HG02588 (cell line): Measurements from ENCODE around the gene ABITRAM.
"Not testable (repeated sequence)": the region's sequence is repeated elsewhere in the genome, so short reads cannot be mapped to it uniquely, and the experiment has no call there.

Experiments used
- ATAC-seq: cut with Tn5 transposase; IDR thresholded peaks from one replicate; pipeline ENCODE4 v1.9.1; 2021; ENCODE audit warnings: mild to moderate bottlenecking, moderate library complexity; ENCODE audit not compliant: unreplicated experiment

ABITRAM gene

DNA sequence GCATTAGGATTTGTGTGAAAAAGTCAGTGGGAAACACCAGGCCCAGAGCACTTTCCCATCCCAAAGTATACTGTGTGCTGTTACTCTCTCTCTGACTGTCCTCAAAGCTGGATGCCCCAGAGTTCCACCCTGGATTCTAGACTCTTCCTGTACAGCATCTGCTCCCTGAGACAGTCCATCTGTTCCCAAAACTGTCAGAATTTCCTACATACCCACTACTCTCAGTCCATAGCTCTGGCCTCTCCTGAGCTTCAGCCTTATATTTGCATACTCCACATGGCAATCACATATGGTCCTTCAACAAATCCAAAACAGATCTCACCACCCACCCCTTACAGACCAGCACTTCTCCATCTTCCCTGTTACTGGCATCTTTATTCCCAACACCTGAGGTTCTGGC is 9.7 kb upstream of the ABITRAM start:
- no peak for ATAC-seq

DNA sequence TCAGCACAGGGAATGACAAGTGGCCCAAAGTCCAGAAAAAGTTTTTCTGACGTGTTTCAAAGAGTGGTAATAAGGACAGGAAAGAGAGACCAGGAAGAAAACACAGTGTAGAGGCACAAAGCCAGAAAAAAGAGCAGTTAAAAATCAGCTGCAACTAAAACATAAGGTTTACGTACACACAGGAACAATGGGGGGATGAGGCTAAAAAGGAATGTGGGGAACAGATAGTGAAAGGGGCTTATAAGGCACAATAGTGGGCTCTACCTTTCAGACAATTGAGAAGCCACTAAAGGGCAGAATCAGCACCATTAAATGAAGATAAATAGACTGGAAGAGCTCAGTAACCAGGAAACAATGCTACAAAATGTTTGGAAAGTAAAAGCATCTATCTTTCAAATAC is 5.8 kb upstream of the ABITRAM start:
- no peak for ATAC-seq

DNA sequence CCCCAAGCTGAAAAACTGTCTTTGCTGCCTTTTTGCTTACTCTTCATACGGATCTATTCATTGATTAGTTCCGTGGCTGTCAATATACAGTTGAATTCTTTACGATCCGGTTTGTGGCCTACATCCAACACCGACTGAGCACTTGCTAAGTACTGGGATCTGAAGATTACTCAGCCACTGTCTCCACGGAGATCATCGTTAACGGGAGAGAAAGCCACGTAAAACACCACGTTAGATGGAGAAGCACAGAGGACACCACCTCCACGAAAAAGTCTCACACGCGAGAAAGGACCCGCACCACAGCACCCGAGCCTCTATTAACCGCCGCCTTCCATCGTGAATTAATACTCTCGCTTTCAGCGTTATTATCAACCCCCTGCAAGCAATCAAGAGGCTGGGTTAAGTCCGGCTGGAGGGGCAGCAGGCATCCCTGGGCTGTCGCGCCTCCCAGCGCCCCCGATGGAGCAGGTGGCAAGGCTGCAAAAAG is 926 bp upstream of the ABITRAM start:
- ATAC-seq: peak; percentile 0

DNA sequence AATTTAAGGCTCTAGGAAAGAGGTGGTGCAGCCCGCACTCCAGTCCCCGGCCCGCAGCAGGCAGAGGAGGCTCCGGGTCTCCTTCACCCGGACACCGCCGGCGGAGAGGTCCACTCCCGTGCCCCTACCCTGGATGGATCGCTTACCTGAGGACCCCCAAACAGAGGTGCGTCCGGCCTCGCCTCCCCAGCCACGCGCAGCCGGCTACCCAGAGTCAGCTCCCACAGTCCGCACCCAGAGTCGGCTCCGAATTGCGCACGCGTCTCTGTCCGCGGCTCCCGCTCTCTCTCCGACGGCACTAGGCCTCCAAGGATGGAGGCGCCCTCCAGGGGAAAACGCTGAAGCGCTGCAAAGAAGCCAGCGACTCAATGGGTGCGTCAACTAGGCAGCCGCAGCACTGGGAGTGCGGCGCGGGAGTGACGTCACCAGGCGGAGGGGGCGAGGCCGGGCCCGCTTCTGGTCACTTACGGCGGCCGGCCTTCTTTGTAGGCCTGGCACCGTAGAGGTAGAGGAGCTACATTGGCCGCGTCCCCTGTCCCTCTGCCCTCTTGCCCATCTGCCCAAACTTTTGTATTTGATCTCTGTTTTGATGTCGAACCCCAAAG is 380 bp upstream of the ABITRAM start, which contains the start of gene ELP1:
Gene ELP1 (minus strand): TSS at position 407 of the 605 bp plus-strand sequence. CDS start 2,978 bp downstream, outside the sequence.
- peak; percentile 87 for ATAC-seq

DNA sequence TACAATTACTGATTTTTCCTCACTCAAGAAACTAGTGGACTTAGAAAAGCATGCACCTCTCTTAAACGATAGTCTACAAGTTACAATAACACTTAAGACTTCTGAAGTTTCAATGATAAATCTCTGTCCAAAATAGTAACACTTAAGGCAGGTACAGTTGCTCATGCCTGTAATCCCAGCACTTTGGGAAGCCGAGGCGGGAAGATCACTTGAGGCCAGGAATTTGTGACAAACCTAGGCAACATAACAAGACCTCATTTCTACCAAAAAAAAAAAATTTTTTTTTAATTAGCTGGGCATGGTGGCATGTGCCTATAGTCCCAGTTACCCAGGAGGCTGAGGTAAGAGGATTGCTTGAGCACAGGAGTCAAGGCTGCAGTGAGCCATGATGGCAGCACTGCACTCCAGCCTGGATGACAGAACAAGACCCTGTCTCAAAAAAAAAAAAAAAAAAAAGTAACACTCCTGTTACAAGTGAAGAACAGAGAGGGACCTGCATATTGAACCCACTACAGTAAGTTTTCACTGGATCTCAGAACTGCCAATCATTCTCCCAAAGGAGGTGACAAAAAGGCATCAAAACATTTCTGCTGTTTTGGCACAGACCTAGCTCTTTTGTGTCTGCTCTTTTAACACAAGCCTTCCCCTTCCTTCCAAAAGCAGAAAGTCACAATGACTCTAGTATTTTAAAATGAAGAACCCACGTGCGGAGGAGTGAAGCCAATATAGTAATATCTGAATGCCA is 3.5 kb downstream of the ABITRAM start:
- ATAC-seq: no peak

DNA sequence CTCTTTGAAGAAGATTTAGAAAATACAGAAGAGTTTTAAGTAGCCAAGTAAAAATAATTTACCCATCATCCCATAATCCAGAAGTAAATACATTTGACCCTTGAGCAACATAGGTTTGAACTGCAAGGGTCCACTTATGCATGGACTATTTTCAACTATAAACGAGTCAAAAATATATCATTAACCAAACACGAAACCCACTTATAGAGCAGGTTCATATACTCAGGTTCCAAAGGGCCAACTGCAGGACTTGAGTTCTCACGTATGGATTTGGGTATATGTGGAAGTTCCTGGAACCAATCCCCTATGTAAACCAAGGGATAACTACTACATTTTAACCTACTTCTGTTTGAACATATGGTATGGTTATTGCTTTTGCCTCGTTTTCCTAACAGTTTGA is 5.8 kb downstream of the ABITRAM start:
- no peak for ATAC-seq

DNA sequence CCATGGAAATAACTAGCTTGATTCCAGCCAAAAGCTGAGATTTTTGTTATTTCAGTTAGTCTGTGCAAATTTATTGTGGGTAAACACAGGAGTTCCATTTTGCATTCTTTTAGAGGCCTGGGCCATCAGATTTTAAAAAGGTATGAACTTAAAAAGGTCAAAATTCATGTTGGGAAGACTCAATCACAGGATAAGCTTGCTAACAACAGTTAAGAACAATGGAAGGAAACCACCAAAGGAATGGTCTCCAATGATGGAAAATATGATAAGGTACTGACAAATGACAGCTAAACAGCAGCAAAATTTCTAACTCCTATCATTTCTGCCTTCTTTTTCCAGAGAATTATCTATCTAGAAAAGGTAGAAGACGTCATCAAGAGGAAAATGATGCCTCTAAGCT is 16.0 kb downstream of the ABITRAM start:
- ATAC-seq: no peak

DNA sequence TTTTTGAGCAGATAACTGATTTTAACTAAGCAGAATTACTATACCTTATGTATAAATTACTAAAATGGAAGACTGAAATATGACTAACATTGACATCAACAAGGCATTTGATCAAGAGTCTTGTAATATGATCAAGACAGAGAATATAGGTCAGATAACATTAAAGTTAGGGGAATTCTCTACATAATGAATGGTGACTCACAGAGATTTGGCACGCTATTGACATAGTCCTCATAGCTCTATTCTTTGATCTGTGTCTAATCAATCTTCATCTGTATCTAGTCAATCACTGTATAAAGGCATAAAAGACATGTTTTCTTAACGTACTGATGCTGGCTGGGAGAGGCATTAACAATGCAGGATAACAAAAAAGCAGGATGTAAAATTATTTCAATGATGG is 17.4 kb downstream of the ABITRAM start:
- ATAC-seq: no peak

DNA sequence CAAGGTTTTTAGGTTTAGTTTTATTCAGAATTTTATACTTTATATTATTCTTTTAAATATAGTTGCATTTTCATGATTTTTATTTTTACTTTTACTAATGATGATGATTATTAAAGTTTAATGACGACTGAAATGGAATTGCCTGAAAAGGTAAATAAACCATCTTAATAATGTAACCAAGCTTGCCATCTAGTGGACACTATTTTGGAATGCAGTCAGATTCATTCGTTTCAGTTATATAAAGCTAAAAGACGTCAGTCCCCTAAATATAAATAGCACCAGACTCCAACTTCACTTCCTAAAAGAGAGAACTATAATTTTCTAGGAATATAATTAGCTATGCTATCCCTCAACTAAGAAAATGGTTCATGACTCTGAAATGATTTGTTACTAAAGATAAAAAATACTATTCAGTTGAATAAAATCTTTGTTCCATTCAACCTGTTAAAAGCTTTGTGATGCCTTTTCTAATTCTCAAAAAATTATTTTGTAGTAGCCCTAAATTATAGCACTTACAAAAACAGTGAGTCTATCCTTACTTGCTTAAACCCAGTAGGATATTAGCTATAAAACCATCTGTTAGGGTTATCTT is 19.9 kb downstream of the ABITRAM start:
- no peak for ATAC-seq

DNA sequence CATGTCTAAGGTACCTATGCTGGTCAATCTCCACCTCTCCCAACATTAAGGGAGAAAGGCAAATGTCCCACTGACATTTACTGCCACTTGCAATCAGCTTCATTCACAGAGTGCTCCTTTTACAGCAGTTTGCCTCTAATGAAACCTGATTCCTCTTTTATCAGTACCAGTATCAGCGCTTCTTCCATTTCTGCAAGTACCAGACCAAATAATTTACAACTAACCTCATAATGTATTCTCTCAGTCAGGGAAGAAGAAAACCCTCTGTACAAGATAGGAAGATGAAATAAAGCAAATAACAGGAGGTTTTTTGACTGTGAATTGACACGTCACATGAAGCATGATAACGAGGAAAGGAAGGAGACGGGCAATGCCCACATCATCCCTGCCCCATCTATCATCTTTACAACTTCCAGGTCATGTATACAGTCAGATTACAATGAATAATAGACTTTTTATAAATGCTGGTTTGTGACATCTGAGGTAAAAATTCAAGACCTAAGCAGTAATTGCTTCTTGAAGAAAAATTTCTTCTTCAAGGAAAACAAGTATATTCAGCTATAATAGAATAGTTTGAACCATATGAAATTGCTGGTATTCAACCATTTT is 21.9 kb downstream of the ABITRAM start:
- ATAC-seq: no peak

DNA sequence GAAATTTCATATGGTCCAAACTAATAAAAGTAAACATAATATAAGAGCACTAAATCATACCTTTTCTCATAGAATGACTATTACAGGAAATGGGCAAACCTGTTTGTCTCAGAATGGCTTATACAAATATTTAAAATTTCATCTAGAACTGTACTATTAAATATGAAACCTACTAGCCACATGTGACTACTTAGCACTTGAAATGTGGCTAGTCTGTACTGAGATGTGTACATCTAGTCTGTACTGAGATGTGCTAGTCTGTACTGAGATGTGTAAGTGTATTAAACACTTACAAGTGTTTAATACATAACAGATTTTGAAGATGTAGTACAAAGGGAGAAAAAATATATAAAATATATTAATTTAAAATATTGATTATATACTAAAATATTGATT is 22.4 kb downstream of the ABITRAM start:
- no peak for ATAC-seq

DNA sequence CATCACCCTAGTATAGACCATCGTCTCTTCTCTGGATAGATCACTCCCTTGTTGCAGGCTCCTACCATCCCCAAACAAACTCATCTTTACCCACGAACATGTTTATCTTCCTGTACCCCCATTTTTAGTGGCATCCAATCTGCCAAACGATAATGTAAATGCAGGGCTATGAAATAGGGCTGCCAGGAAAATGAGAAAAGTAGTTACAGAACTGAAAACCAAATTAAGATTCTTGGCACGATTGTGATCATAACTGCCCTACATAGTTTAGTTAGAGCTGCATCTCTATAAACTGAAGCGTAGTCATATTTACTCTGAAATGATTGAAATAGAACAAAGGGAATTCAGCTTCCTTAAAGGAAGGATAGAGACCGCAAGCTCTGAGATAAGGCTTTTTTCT is 26.1 kb downstream of the ABITRAM start:
- ATAC-seq: no peak

DNA sequence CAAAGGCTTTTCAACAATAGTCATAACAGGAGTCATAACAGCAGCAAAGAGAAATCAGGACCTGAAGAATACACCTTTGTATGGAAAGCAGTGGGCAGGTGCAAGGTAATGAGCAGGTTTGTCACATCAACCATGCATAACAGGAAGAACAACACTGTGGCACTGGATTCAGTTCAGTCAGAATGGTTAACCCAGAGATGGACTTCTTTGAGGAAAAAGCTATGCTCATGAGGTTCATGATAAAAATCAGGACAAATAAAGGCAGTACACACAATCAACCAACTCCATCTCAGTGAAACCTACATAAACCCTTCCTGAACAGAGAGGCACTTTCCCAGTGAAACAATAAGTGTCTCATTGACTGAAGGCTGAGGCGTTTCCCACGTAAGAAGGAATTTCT is 27.0 kb downstream of the ABITRAM start:
- no peak for ATAC-seq

DNA sequence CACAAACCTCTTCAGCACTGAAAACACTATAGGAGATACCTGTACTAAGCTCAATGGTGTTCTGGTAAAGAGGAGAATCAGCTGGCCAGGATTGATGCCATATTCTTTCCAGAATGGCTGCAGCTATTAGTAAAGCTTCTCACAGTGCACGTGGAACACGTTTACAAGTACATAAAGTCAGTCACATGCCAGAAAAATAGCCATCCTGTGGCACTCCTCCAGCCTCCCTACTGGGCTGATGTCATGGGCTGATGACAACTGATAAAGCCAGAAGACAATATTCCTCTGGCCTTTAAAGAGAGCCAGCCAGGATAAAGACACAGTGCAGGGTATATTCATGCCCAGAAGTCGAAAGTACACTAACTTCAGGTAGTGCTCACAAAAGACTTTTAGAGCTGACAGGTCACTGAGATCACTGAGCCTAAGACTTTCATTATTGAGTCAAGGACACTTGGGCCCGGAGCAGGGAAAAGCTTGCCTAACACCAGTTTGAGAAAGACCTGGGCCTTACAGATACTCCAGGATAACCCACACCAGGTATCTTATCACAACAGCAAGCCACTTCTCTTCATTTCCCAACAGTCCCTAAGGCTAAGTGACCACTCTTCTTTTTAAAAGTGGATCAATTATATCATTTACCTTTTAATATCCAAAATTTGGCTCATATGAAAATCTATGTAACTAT is 29.4 kb downstream of the ABITRAM start:
- ATAC-seq: no peak

DNA sequence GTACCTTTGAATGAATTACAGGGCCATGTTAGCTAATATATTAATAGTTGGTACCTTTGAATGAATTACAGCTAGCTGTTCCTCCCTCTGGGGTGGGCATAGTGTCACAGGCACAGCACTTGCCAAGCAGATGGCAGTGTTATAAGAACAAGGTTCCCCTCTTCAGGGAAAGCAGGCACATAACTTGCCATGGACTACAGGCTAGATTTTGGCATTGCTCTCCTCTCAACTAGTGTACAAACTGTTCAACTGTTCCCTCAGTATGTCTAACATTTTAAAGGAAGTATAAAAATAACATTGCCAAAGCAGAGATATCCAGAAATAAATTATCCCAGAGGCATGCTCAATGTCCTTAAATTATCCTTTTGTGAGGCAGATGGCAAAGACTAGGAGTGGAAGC is 33.7 kb downstream of the ABITRAM start:
- ATAC-seq: no peak

DNA sequence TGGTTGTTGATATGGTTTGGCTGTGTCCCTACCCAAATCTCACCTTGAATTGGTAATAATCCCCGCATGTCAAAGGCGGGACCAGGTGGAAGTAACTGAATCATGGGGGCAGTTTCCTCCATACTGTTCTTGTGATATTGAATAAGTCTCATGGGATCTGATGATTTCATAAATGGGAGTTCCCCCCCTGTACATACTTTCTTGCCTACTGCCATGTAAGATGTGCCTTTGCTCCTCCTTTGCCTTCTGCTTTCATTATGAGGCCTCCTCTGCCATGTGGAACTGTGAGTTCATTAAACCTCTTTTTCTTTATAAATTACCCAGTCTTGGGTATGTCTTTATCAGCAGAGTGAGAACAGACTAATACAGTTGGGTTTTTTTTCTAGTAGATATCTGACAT is 37.2 kb downstream of the ABITRAM start:
- ATAC-seq: not testable (repeated sequence)

DNA sequence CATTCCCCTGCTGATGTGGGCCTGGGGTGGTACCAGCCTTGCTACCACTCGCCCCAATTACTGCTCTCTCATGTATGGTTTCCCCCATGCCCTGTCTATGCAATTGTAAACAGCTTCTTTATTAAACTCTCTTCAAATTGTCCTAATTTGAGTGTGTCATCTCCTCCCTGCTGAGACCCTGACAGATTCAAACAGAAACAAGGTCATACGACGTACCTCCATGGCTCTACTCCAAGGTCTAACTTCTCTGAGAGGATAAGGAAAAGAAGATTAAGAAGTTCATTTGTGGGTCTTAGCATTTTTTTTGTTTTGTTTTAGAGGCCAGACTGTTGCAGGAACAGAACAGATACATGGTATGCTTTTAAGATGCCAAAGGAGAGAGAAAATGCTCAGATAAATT is 38.0 kb downstream of the ABITRAM start:
- no peak for ATAC-seq

DNA sequence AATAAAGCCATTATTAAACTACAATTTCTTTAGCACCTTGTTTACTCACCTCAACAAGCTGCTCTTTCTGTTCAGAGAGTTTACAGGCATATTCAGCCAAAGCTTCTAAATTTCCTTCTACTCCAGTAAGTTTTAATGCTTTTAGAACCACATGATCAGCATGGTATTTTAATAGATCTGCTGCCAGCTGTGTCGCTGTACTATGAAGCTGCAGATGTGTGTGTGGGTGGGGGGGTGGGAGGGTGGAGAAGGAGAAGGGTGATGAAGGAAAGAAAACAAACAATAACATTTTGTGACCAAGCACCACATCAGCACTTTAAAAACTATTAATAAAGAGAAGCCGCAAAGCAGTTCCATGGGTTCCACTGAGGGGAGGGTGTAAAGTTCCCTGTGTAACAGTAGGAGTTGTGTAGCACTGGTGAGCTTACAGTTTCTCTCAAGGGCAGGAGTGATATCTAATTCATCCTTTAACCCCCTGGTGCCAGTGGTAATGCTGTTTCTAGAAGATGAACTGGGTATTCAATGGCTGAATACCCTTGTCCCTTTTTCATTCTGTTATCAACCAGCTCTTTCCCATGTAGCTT is 38.5 kb downstream of the ABITRAM start:
- ATAC-seq: no peak

DNA sequence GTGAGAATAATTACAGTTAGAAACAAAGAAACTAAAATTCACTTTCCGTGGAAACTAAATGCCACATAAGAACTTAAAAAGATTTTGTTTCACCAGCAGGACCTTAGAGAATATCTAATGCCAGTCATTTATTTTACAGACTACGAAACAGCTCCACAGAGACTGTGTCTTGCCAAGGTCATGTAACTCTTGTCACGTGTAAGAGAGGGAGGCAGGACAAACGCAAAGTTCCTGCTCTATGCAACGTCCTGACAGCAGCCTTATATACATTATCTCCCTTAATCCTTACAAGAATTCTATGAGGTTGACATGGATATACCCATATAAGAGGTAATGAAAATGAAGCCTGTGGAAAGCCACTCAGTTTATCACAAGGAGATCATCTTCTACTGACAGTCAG is 39.7 kb downstream of the ABITRAM start:
- no peak for ATAC-seq

DNA sequence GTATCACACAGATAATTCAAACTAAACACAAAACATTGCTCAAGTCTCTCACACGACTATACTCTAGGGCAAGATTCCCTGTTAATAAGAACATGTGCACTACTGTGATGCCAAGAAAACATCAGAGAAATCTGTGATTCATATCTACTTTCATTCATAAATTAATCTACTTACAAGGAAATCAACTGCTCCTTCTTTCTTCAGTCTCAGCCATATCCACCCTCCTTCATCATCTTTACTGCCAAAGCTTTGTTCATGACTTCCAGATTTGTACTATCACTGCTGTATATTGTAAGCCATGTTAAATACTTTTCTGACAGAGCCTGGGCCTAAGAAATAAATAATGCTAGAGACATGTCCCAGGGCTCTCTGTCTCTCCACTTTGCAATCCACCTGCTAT is 44.0 kb downstream of the ABITRAM start:
- no peak for ATAC-seq

DNA sequence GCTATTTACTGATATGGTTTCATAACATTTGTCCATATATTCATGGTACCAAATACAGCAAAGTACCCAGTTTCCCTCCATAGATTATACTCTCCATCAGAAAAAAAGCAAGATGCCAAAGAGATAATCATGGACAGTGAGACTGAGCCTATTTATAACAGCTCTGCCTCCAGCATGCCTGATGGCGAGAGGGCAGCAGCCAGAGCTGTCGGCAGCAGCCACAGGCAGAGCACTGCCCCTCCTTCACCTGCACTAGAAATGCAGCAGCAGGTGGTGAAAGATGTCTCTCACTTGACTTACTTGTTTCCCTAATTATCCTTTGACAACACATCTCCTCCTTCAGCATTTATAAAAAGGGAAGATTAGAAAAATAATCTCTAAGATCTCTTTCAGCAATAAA is 46.7 kb downstream of the ABITRAM start:
- no peak for ATAC-seq
